ENCODE results near the gene MRTFA. TPM values are rescaled to one million over a fixed set of nuclear protein-coding genes. Genes with fewer than 3 reads are reported as not detected.

The MRTFA gene
- total and polyA plus RNA-seq, 3 donors from 2014 or later, result 59.5 to 162 (median 158) TPM

GRCh38 chr22:40434745-40435144 lies 201.8 kb downstream of the MRTFA start:
- H3K9me3 ChIP-seq, result no peaks in the 10 kb centered on the region
- H3K4me1 ChIP-seq, result peaks cover 25% of the 10 kb centered on the region
- 89 to 90% methylated on average over 5 of the region's 5 CpGs for WGBS, 2 donors
- H3K4me3 ChIP-seq, result no peak overlapping the region
- H3K27me3 ChIP-seq, result no peaks in the 10 kb centered on the region
- intact Hi-C loops (cut with DNase I; ENCODE audit: low total_unique reads), result loop anchor here (5.0 kb wide), 1 partner anchor 208 kb away; no protein-coding TSS in a partner anchor
- no peak for TF ChIP-seq POLR2A (IDR thresholded peaks at IDR 0.05)
- TF ChIP-seq, protein P1, sequence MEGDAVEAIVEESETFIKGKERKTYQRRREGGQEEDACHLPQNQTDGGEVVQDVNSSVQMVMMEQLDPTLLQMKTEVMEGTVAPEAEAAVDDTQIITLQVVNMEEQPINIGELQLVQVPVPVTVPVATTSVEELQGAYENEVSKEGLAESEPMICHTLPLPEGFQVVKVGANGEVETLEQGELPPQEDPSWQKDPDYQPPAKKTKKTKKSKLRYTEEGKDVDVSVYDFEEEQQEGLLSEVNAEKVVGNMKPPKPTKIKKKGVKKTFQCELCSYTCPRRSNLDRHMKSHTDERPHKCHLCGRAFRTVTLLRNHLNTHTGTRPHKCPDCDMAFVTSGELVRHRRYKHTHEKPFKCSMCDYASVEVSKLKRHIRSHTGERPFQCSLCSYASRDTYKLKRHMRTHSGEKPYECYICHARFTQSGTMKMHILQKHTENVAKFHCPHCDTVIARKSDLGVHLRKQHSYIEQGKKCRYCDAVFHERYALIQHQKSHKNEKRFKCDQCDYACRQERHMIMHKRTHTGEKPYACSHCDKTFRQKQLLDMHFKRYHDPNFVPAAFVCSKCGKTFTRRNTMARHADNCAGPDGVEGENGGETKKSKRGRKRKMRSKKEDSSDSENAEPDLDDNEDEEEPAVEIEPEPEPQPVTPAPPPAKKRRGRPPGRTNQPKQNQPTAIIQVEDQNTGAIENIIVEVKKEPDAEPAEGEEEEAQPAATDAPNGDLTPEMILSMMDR (IDR thresholded peaks at IDR 0.05), result no peak
- H3K27ac ChIP-seq, result peak overlapping the region in 1 of 2 donors; percentile 1
- no peaks in the 10 kb centered on the region for H3K36me3 ChIP-seq (ENCODE audit: low read depth, missing control alignments)
- DNase-seq, result no peak

DNA sequence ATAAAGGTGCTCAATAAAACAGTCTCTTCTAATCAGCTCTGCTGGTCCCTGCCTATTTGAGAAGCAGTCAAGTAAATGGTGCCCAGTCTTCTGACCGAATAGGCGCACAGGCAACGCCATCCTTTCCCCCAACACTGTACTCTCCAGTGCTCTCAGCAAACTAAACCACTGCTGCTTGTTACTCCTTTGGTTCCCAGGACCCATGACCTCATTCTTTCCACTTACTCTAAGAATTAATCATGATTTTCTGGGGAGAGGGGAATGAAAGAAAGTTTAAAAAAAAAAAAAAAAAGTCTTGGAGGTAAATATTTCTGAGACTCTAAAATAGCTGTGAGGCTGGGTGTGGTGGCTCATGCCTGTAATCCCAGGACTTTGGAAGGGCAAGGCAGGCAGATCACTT lies 202.4 kb downstream of the MRTFA start:
- no peak for DNase-seq
- H3K27me3 ChIP-seq, result no peaks in the 10 kb centered on the region
- intact Hi-C loops (cut with DNase I; ENCODE audit: low total_unique reads), result no loop called here
- TF ChIP-seq, protein P1 (IDR thresholded peaks at IDR 0.05), result no peak
- no peak for TF ChIP-seq POLR2A (IDR thresholded peaks at IDR 0.05)
- H3K9me3 ChIP-seq, result no peaks in the 10 kb centered on the region
- no peak overlapping the region for H3K4me3 ChIP-seq
- no peaks in the 10 kb centered on the region for H3K36me3 ChIP-seq (ENCODE audit: low read depth, missing control alignments)
- peaks cover 25% of the 10 kb centered on the region for H3K4me1 ChIP-seq
- no peak overlapping the region for H3K27ac ChIP-seq
- WGBS, 2 donors, result 96 to 99% methylated on average over 3 of the region's 3 CpGs

- H3K4me1 ChIP-seq, result peaks cover 25% of the 10 kb centered on the region
- no peaks in the 10 kb centered on the region for H3K9me3 ChIP-seq
- no peak overlapping the region for H3K27ac ChIP-seq
- H3K4me3 ChIP-seq, result no peak overlapping the region
- no peak for TF ChIP-seq POLR2A (IDR thresholded peaks at IDR 0.05)
- TF ChIP-seq, protein P1 (IDR thresholded peaks at IDR 0.05), result no peak
- H3K36me3 ChIP-seq (ENCODE audit: low read depth, missing control alignments), result no peaks in the 10 kb centered on the region
- H3K27me3 ChIP-seq, result no peaks in the 10 kb centered on the region
- DNase-seq, result no peak
- 81 to 86% methylated on average over 3 of the region's 3 CpGs for WGBS, 2 donors
- intact Hi-C loops (cut with DNase I; ENCODE audit: low total_unique reads), result no loop called here
These were observed 203.0 kb downstream of the MRTFA start for GRCh38 chr22:40433416-40434090.

- DNase-seq, result no peak
- Histone ChIP-seq H3K9me3 (no peaks in the 10 kb centered on the region), H3K4me3 (no peak overlapping the region), H3K36me3 (ENCODE audit: low read depth, missing control alignments) (no peaks in the 10 kb centered on the region), H3K27ac (no peak overlapping the region), H3K4me1 (peaks cover 21% of the 10 kb centered on the region), H3K27me3 (no peaks in the 10 kb centered on the region)
- TF ChIP-seq, protein P1 (IDR thresholded peaks at IDR 0.05), result no peak
- no peak for TF ChIP-seq POLR2A (IDR thresholded peaks at IDR 0.05)
- intact Hi-C loops (cut with DNase I; ENCODE audit: low total_unique reads), result no loop called here
- WGBS, 2 donors, result 92 to 97% methylated on average over 2 of the region's 2 CpGs
These were observed 203.9 kb downstream of the MRTFA start for GRCh38 chr22:40432625-40433024.

- no peak for DNase-seq
- Histone ChIP-seq H3K27ac (no peak overlapping the region), H3K36me3 (ENCODE audit: low read depth, missing control alignments) (no peaks in the 10 kb centered on the region), H3K4me3 (no peak overlapping the region), H3K27me3 (no peaks in the 10 kb centered on the region), H3K9me3 (no peaks in the 10 kb centered on the region), H3K4me1 (peaks cover 16% of the 10 kb centered on the region)
- intact Hi-C loops (cut with DNase I; ENCODE audit: low total_unique reads), result no loop called here
- 70 to 71% methylated on average over 5 of the region's 5 CpGs for WGBS, 2 donors
- TF ChIP-seq, protein P1 (IDR thresholded peaks at IDR 0.05), result no peak
- no peak for TF ChIP-seq POLR2A (IDR thresholded peaks at IDR 0.05)
These were observed 204.4 kb downstream of the MRTFA start for GRCh38 chr22:40432157-40432556.
